Gastrocnemius medialis (tissue), 4 donors: Measurements from ENCODE around the gene KRAS.

Experiments
- CTCF ChIP-seq, 5 experiments: fragments of 450-650 bp in 3 of 5; fragments of 200-600 bp in 2 of 5; sonication (generic) in 2 of 5; IDR thresholded peaks in 4 of 5; conservative IDR thresholded peaks in 1 of 5; 1 replicate in 4 of 5; 2 replicates in 1 of 5; pipeline ENCODE4 v1.5.1; 2016 to 2019; ENCODE audit warnings: antibody characterized with exemption in 5 of 5, mild to moderate bottlenecking in 3 of 5, moderate library complexity in 3 of 5
- POLR2A ChIP-seq, 2 donors: fragments of 450-650 bp; IDR thresholded peaks; one replicate each; pipeline ENCODE4 v1.6.1; 2017; ENCODE audit warnings: antibody characterized with exemption in 2 of 2, mild to moderate bottlenecking in 2 of 2, moderate library complexity in 2 of 2

- TF ChIP-seq CTCF (IDR thresholded peaks at IDR 0.05 in 4 of 5, conservative IDR thresholded peaks at IDR 0.05 in 1 of 5), result no peak
- TF ChIP-seq POLR2A (IDR thresholded peaks at IDR 0.05), result no peak
Measured at GRCh38 chr12:25251769-25252168, 1.0 kb upstream of the KRAS start.
